GM12864 (cell line): Measurements from ENCODE around the gene MDH1B.
A peak's percentile ranks its signal among the peaks of the same experiment; 100 is the strongest.

Source experiments
- DNase-seq: peaks from one replicate; pipeline ENCODE4 v3.0.0-alpha.2; 2011; ENCODE audit warnings: low read depth
- H3K4me3 ChIP-seq: 2 replicates; pipeline ENCODE4 v1.5.1; 2011; ENCODE audit warnings: mild to moderate bottlenecking, low read depth, low read length, control low read depth
- TF ChIP-seq, protein P1 (sequence below): IDR thresholded peaks from 2 replicates; pipeline ENCODE4 v1.5.1; 2011; ENCODE audit warnings: low read depth, mild to moderate bottlenecking, moderate library complexity, low read length, control low read depth, inconsistent platforms; ENCODE audit errors: missing control alignments

MDH1B gene

DNA sequence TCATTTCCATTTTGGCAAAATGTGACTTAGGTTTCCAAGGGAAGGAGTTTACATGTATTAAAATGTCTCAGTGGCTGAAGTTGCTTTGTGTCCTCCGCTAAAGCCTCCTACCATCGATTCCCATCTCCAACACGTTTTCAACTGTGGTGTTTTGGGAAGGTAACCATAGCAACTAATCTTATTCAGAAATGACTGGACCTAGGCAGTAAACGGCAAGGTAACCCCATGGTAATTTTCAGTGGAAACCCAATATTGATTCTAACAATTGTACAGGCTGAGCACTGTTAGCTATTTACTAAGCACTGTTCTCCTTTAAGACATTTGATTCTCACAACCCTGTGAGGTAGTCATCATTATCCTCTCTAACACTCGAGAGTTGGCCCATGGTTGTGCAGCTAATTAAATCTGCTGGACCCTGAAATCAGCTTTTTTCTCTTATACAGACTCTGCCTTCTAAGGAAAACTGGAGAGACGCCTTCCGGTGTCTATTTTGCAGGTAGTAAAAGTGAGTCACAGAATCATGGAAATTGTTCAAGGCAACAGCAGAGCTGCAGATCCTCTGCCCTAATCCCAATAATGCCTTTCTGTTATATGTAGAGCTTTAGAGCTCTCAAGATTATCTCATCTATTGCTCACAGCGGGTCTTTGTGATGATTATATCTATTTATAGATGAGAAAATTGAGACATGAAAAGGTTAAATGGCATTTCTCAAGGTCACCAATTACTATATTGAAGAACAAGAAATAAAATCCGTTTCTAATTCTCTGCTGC, 36.5 kb upstream of the MDH1B start:
- H3K4me3 ChIP-seq: no peak overlapping the region
- DNase-seq: no peak
- TF ChIP-seq, protein P1, sequence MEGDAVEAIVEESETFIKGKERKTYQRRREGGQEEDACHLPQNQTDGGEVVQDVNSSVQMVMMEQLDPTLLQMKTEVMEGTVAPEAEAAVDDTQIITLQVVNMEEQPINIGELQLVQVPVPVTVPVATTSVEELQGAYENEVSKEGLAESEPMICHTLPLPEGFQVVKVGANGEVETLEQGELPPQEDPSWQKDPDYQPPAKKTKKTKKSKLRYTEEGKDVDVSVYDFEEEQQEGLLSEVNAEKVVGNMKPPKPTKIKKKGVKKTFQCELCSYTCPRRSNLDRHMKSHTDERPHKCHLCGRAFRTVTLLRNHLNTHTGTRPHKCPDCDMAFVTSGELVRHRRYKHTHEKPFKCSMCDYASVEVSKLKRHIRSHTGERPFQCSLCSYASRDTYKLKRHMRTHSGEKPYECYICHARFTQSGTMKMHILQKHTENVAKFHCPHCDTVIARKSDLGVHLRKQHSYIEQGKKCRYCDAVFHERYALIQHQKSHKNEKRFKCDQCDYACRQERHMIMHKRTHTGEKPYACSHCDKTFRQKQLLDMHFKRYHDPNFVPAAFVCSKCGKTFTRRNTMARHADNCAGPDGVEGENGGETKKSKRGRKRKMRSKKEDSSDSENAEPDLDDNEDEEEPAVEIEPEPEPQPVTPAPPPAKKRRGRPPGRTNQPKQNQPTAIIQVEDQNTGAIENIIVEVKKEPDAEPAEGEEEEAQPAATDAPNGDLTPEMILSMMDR: no peak

DNA sequence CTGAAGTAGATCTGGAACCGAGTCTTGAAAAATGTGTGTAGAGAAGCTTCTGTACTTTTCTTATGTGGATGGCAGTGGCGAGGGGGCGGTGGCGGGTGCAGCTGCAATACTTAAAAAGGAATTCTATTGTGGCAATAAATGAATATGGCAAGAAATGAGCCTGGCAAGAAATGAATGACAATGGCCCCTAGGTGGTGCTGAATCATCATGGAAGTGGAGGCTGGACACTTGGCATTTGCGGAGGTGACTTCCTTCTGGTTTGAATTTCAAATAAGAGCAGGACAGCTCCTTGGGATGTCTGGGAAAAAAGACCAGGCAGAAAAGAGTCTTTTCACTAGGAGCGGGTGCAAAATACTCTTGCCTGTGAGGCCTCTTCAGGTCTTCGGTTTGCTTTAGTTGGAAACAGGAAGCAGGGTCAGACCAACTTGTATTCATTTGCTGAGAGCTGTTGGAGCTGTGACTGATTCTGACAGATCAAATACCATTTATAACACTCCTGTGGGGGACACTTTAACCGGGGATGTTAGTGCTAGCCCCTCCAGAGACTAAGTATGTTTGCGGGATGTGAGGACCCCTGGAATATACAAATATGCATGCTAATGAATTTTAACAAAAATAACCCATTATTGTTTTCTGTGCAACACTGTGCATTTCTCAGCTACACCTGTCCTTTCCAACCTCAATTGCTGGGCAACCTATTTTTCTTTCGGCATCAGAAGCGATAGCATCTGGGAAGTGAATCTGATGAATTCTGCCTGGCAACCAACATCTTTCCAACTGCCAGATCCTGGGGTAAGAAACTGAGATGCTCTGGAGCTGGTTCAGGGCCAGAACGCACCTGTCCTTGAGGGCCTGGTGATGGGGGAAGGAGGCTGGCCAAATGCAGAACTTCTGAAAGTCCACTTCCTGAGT, 35.6 kb upstream of the MDH1B start:
- TF ChIP-seq, protein P1: peak; percentile 65
- H3K4me3 ChIP-seq: no peak overlapping the region
- DNase-seq: peak; percentile 13

DNA sequence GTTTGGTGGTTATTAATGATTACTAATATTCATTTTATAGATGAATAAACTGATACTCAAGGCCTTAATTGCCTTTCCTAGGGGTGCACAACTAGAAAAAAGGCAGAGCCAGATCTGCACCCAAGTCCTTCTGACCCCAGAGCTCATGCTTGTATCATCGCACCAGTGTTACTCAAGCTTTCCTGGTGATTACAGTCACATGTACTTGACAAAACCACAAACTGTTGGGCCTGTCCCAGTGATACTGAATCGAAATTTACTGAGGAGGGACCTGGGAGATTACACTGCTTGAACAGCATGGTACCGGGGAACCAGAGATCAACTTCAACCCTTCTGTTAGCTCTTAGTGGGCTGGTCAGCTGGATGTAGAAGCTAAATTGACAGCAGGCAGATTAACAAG, 34.0 kb upstream of the MDH1B start:
- H3K4me3 ChIP-seq: no peak overlapping the region
- TF ChIP-seq, protein P1: no peak
- no peak for DNase-seq

DNA sequence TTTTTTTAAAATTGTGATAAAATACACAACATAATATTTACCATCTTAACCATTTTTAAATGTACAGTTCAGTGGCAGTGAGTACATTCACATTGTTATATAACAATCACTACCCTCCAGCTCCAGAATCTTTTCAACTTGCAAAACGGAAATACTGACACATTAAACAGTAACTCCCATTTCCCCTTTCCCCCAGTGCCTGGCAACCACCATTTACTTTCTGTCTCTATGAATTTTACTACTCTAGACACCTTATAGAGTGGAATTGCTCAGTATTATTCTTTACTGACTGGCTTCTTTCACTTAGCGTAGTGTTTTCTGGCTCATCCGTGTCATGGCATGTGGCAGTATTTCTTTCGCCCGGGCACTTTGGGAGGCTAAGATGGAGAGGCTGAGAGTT, 32.9 kb upstream of the MDH1B start:
- no peak overlapping the region for H3K4me3 ChIP-seq
- peak; percentile 16 for DNase-seq
- TF ChIP-seq, protein P1: no peak

DNA sequence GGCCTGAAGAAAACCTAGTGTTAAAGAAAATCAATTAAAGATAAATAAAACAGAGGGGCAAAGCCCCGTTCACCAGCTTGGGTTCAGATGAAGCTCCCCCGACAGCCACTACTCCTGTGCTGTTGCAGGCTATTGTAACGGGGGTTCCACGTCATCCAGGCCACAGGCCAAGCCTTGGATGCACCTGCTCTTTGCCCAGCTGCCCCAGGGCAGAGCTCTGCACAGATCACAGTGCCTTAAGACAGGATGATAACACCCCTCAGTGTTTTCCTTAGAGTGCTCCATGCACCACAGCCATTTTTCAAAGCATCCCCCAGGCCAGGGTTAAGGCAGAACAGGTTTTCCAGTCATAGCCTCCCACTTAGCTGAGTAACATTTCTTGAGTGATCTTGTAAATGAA, 32.2 kb upstream of the MDH1B start:
- TF ChIP-seq, protein P1: no peak
- DNase-seq: no peak
- H3K4me3 ChIP-seq: no peak overlapping the region

DNA sequence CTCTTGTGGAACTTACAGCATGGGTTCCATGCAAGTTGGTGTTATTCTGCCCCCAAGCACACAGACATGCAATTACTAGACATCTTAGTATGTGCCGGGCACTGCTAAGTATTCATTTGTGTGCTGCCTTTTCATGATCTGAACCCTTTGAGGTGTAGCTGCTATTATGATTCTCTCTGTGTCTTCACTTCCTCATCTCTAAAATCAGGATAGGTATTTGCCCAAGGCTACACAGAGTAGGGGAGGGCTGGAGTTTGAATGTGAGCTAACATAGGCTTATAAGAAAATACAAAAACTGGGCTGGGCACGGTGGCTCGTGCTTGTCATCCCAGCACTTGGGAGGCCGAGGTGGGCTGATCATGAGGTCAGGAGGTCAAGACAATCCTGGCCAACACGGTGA, 27.5 kb upstream of the MDH1B start:
- no peak for DNase-seq
- TF ChIP-seq, protein P1: no peak
- H3K4me3 ChIP-seq: no peak overlapping the region
